RWPE2 (cell line): Measurements from ENCODE around the gene CTSZ.

Experiments
- ATAC-seq: fragments of 200-7000 bp; cut with Tn5 transposase; 3 replicates; pipeline ENCODE4 v1.9.1; 2021; ENCODE audit warnings: low read depth
- DNase-seq: peaks from one replicate; pipeline ENCODE4 v3.0.0-alpha.2; 2020; ENCODE audit warnings: low spot score
- H3K27ac ChIP-seq: fragments of 450-650 bp; 2 replicates; pipeline ENCODE4 v1.5.1; 2017; ENCODE audit warnings: mild to moderate bottlenecking; ENCODE audit not compliant: poor library complexity, severe bottlenecking
- H3K27me3 ChIP-seq: fragments of 250-450 bp; sonication (Bioruptor Pico); 2 replicates; pipeline ENCODE4 v1.5.1; 2021; ENCODE audit warnings: mild to moderate bottlenecking, moderate library complexity; ENCODE audit not compliant: insufficient read depth, poor library complexity, severe bottlenecking
- H3K36me3 ChIP-seq: fragments of 250-450 bp; sonication (Bioruptor Pico); 2 replicates; pipeline ENCODE4 v1.5.1; 2020; ENCODE audit warnings: low read depth, mild to moderate bottlenecking, moderate library complexity
- H3K4me1 ChIP-seq: fragments of 250-450 bp; sonication (Bioruptor Pico); 2 replicates; pipeline ENCODE4 v1.5.1; 2021; ENCODE audit warnings: mild to moderate bottlenecking, moderate library complexity; ENCODE audit not compliant: insufficient read depth, poor library complexity, severe bottlenecking
- H3K4me3 ChIP-seq: fragments of 250-450 bp; sonication (Bioruptor Pico); 2 replicates; pipeline ENCODE4 v1.5.1; 2021; ENCODE audit warnings: mild to moderate bottlenecking, moderate library complexity; ENCODE audit not compliant: severe bottlenecking
- H3K9me3 ChIP-seq: fragments of 250-450 bp; sonication (Bioruptor Pico); 2 replicates; pipeline ENCODE4 v1.5.1; 2021; ENCODE audit warnings: mild to moderate bottlenecking, moderate library complexity; ENCODE audit not compliant: severe bottlenecking
- CTCF ChIP-seq: fragments of 450-650 bp; IDR thresholded peaks from one replicate; pipeline ENCODE4 v1.5.1; 2017; ENCODE audit warnings: mild to moderate bottlenecking, moderate library complexity; ENCODE audit not compliant: poor library complexity, severe bottlenecking

The CTSZ gene

GRCh38 chr20:59047938-59048680 lies 41.1 kb upstream of the CTSZ start:
- Histone ChIP-seq H3K4me3 (no peak overlapping the region), H3K9me3 (no peaks in the 10 kb centered on the region), H3K27ac (no peak overlapping the region), H3K36me3 (no peaks in the 10 kb centered on the region), H3K4me1 (peaks cover 17% of the 10 kb centered on the region), H3K27me3 (no peaks in the 10 kb centered on the region)
- no peak for DNase-seq
- ATAC-seq: peak; percentile 70
- no peak for TF ChIP-seq CTCF

DNA sequence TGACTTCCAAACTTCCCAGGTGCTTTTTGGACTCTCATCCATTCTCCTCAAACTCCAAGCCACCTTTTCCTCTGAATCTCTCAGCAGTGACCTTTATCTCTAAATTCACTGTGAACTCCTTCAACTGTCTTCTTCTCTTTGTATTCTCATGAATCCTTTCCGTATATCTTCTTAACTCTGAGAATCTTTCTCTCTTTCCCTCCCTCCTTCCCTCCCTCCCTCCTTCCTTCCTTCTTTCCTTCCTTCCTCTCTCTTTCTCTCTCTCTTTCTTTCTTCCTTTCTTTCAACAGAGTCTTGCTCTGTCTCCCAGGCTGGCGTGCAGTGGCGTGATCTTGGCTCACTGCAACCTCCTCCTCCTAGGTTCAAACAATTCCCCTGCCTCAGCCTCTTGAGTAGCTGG lies 39.8 kb upstream of the CTSZ start:
- Histone ChIP-seq H3K9me3 (no peaks in the 10 kb centered on the region), H3K27me3 (no peaks in the 10 kb centered on the region), H3K4me3 (no peak overlapping the region), H3K36me3 (no peaks in the 10 kb centered on the region), H3K4me1 (peaks cover 18% of the 10 kb centered on the region), H3K27ac (no peak overlapping the region)
- DNase-seq: no peak
- ATAC-seq: no peak
- TF ChIP-seq CTCF: no peak

DNA sequence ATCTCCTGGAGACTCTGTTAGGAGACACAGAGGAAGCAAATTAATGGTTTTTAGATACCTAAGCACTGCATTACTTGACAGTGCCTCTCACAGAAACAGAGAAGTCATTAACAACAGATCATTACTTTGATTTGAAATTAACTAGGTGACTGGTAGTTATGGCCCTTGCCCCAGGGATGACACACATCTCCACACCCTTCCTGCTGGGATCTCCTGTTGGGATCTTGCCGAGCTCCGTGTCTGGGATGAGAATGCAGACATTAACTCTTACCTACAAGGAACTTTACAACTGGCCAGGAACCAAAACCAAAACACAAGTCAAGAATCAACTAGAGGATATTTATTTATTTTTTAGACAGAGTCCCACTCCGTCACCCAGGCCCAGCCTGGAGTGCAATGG lies 37.7 kb upstream of the CTSZ start:
- Histone ChIP-seq H3K4me3 (no peak overlapping the region), H3K36me3 (peaks cover 20% of the 10 kb centered on the region), H3K9me3 (no peaks in the 10 kb centered on the region), H3K4me1 (peaks cover 38% of the 10 kb centered on the region), H3K27ac (peak overlapping the region; percentile 55), H3K27me3 (no peaks in the 10 kb centered on the region)
- ATAC-seq (no peak), DNase-seq (no peak)
- TF ChIP-seq CTCF: no peak

DNA sequence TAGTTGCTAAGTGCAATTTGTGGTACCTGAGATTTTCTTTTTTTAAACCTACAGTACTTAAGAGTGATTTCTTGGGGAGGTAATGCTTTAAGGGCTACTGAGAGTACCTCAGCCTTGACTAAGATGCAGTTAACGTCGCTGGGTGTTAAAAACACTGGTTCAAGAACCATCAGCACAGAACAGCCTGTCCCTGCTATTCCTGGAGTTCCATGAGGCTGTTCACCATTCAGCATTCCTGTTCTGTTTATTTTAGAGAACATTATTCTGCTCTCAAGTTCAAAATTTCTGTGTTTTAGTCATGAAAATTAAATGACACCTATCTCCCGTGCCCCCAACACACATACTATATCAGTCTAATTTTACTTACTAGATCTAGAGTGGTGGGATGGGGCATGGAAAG lies 37.2 kb upstream of the CTSZ start:
- no peak for ATAC-seq
- no peaks in the 10 kb centered on the region for H3K27me3 ChIP-seq
- H3K4me3 ChIP-seq: no peak overlapping the region
- peaks cover 25% of the 10 kb centered on the region for H3K36me3 ChIP-seq
- TF ChIP-seq CTCF: no peak
- H3K27ac ChIP-seq: peak overlapping the region; percentile 55
- no peaks in the 10 kb centered on the region for H3K9me3 ChIP-seq
- H3K4me1 ChIP-seq: peaks cover 43% of the 10 kb centered on the region
- no peak for DNase-seq

DNA sequence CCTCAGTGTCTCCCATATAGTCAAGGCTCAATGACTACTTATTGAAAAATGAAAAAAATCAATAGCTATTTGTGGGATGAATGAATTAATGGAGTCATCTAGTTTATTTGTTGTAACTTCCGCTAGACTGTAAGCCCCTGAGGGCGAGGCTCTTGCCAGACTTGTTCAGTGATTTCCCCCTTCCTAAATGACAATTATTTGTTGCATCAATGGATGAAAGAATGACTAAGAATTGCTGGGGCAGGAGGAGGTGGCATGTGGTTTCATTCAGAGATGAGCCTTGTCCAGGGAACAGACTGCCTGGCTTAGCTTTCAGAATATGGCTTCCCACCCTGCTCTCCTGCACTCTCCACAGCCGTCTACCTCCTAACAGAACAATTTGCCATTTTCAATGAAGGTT lies 36.6 kb upstream of the CTSZ start:
- Histone ChIP-seq H3K27ac (peak overlapping the region; percentile 55), H3K4me1 (peaks cover 49% of the 10 kb centered on the region), H3K27me3 (no peaks in the 10 kb centered on the region), H3K36me3 (peaks cover 31% of the 10 kb centered on the region), H3K4me3 (no peak overlapping the region), H3K9me3 (no peaks in the 10 kb centered on the region)
- DNase-seq (no peak), ATAC-seq (no peak)
- no peak for TF ChIP-seq CTCF
